GM12878 (cell line): ENCODE measurements around the gene SCN8A. TPM values are rescaled to one million over a fixed set of nuclear protein-coding genes. Genes with fewer than 3 reads are reported as not detected.

Experiments
- ATAC-seq: fragments of 200-7000 bp; cut with Tn5 transposase; 3 replicates; pipeline ENCODE4 v1.9.1; 2020; ENCODE audit warnings: mild to moderate bottlenecking, moderate library complexity
- BruUV-seq: library from RNA; stranded (reverse); fragments of 400-500 nt; replicated peaks from 2 replicates; lab custom pipeline; 2021; lab: Mats Ljungman, UMichigan
- CTCF ChIA-PET: fragments of 300-600 bp; sonication (Branson Sonifier 250); formaldehyde crosslinking; extraction: SDS; loops from one replicate; lab custom pipeline; 2021; ENCODE audit warnings: inconsistent platforms; lab: Yijun Ruan, JAX
- POLR2A ChIA-PET: fragments of 350-600 bp; formaldehyde crosslinking; extraction: SDS; loops from one replicate; lab custom pipeline; 2021; ENCODE audit warnings: inconsistent platforms; lab: Charles Lee
- RAD21 ChIA-PET: fragments of 300-600 bp; sonication (Branson Sonifier 250); formaldehyde crosslinking; loops from one replicate; lab custom pipeline; 2023; ENCODE audit warnings: antibody characterized with exemption; ENCODE audit not compliant: unreplicated experiment; lab: Charles Lee
- SMC1A ChIA-PET: fragments of 300-600 bp; sonication (Branson Sonifier 250); formaldehyde crosslinking; loops from one replicate; lab custom pipeline; 2023; ENCODE audit not compliant: unreplicated experiment, uncharacterized antibody; lab: Charles Lee
- DNase-seq: peaks from one replicate; pipeline ENCODE4 v3.0.0-alpha.2; 2011; ENCODE audit warnings: low read depth, low spot score
- FAIRE-seq: peaks from 3 replicates; lab custom pipeline; 2011; peaks lifted over from hg19 to GRCh38; lab: Jason Lieb, UNC
- H2AFZ ChIP-seq: 2 replicates; pipeline ENCODE4 v1.6.0; 2011; ENCODE audit warnings: low read depth, low read length, control low read depth; ENCODE audit not compliant: control insufficient read depth
- H3K27ac ChIP-seq: 2 replicates; pipeline ENCODE4 v1.5.1; 2011; ENCODE audit warnings: control low read depth; ENCODE audit not compliant: control insufficient read depth, insufficient read depth
- H3K27me3 ChIP-seq, 2 experiments: replicated peaks in 1 of 2; 2 replicates each; pipeline versions ENCODE4 v1.6.0 to v1.6.1; 2011; ENCODE audit warnings: low read length in 1 of 2; ENCODE audit not compliant: control insufficient read depth in 2 of 2, insufficient read depth in 2 of 2
- H3K36me3 ChIP-seq, 2 experiments: 2 replicates each; pipeline ENCODE4 v1.5.1; 2011; ENCODE audit warnings: low read length in 1 of 2; ENCODE audit not compliant: control insufficient read depth in 2 of 2, insufficient read depth in 2 of 2
- H3K4me1 ChIP-seq: 2 replicates; pipeline ENCODE4 v1.6.1; 2011; ENCODE audit warnings: mild to moderate bottlenecking, low read length, moderate library complexity, mixed read lengths; ENCODE audit not compliant: control insufficient read depth, insufficient read depth
- H3K4me2 ChIP-seq: 2 replicates; pipeline ENCODE4 v1.6.0; 2011; ENCODE audit warnings: control low read depth; ENCODE audit not compliant: control insufficient read depth, insufficient read depth
- H3K4me3 ChIP-seq: fragments of 200-600 bp; sonication (generic); 2 replicates; pipeline ENCODE4 v1.5.1; 2016
- H3K79me2 ChIP-seq: 2 replicates; pipeline ENCODE4 v1.6.0; 2011; ENCODE audit warnings: low read length; ENCODE audit not compliant: control insufficient read depth, insufficient read depth
- H3K9ac ChIP-seq: 2 replicates; pipeline ENCODE4 v1.8.0; 2011; ENCODE audit warnings: low read length, control low read depth, mixed read lengths; ENCODE audit not compliant: control insufficient read depth, insufficient read depth
- H3K9me3 ChIP-seq: replicated peaks from 3 replicates; pipeline ENCODE4 v1.5.1; 2011; ENCODE audit warnings: mild to moderate bottlenecking, low read length; ENCODE audit not compliant: control insufficient read depth, insufficient read depth
- H4K20me1 ChIP-seq: 2 replicates; pipeline ENCODE4 v1.6.0; 2011; ENCODE audit not compliant: control insufficient read depth, insufficient read depth
- BRCA1 ChIP-seq: IDR thresholded peaks from 2 replicates; pipeline ENCODE4 v1.6.1; 2011; ENCODE audit warnings: low read depth, low read length, improper control_type of control experiment
- CHD2 ChIP-seq: IDR thresholded peaks from 2 replicates; pipeline ENCODE4 v1.6.1; 2011; ENCODE audit warnings: low read depth, low read length, improper control_type of control experiment, borderline replicate concordance
- CHD4 ChIP-seq: fragments of 200-600 bp; sonication (generic); IDR thresholded peaks from 2 replicates; pipeline ENCODE4 v1.6.1; 2016; ENCODE audit warnings: mild to moderate bottlenecking
- CREM ChIP-seq: IDR thresholded peaks from 2 replicates; pipeline ENCODE4 v1.6.1; 2014; ENCODE audit warnings: antibody characterized with exemption, low read depth
- FOS ChIP-seq: IDR thresholded peaks from 3 replicates; pipeline ENCODE4 v1.6.1; 2011; ENCODE audit warnings: borderline replicate concordance; ENCODE audit not compliant: insufficient read length; ENCODE audit errors: extremely low read depth
- HCFC1 ChIP-seq: fragments of 150-350 bp; IDR thresholded peaks from 2 replicates; pipeline ENCODE4 v1.6.1; 2014; ENCODE audit warnings: low read length
- IRF4 ChIP-seq: IDR thresholded peaks from 2 replicates; pipeline ENCODE4 v1.6.1; 2011; ENCODE audit warnings: low read depth, low read length
- MTA2 ChIP-seq: fragments of 450-650 bp; IDR thresholded peaks from 2 replicates; pipeline ENCODE4 v1.6.1; 2016; ENCODE audit warnings: low read depth, mild to moderate bottlenecking, moderate library complexity
- PAX5 ChIP-seq: IDR thresholded peaks from 2 replicates; pipeline ENCODE4 v1.6.1; 2011; ENCODE audit warnings: low read depth, low read length, borderline replicate concordance
- PML ChIP-seq: IDR thresholded peaks from 2 replicates; pipeline ENCODE4 v1.6.1; 2012; ENCODE audit warnings: low read length, inconsistent platforms
- YBX1 ChIP-seq: fragments of 450-650 bp; IDR thresholded peaks from 2 replicates; pipeline ENCODE4 v1.6.1; 2016; ENCODE audit warnings: antibody characterized with exemption
- ZNF687 ChIP-seq: fragments of 450-650 bp; IDR thresholded peaks from 2 replicates; pipeline ENCODE4 v1.6.1; 2017; ENCODE audit warnings: mild to moderate bottlenecking, moderate library complexity
- WGBS: methylation state at CpG from one replicate; pipeline ENCODE4 v1.1.6; 2016; ENCODE audit warnings: low lambda C conversion rate; ENCODE audit not compliant: insufficient replicate concordance, insufficient coverage; ENCODE audit errors: missing lambda C conversion rate; 5-methylcytosine and 5-hydroxymethylcytosine counted together
- in situ Hi-C: fragments of 300-500 bp; cut with MboI; formaldehyde crosslinking; loops from 9 replicates; pipeline ENCODE4 v1.14.3; 2018; ENCODE audit warnings: mixed read lengths
- intact Hi-C: fragments of 100-400 bp; cut with micrococcal nuclease; formaldehyde crosslinking; loops from one replicate; pipeline ENCODE4 v1.14.2; 2022; ENCODE audit not compliant: unreplicated experiment
- polyA plus RNA-seq, 11 experiments: library from polyadenylated mRNA; depleted of rRNA in 4 of 11; unstranded in 6 of 11; stranded (reverse) in 5 of 11; fragments of >200 nt; fragmentation: Nextera tagmentation in 4 of 11; fragmentation: Illumina TruSeq in 1 of 11; extraction: Ambion mirVana in 4 of 11; extraction: Trizol in 1 of 11; gene quantifications; 1 replicate in 1 of 11; 2 replicates in 10 of 11; pipeline versions ENCODE4 v1.2.1 to v1.2.3, GENCODE V29; 2011 to 2016; ENCODE audit warnings: inconsistent platforms in 2 of 11, missing spikeins in 2 of 11, low read depth in 1 of 11
- total RNA-seq, 4 experiments: library from RNA; depleted of rRNA in 3 of 4; stranded (reverse); fragments of >200 nt in 3 of 4; fragmentation: Illumina TruSeq in 1 of 4; extraction: Trizol in 1 of 4; gene quantifications; 2 replicates each; pipeline versions ENCODE4 v1.2.1 to v1.2.3, GENCODE V29; 2013 to 2021
- TF ChIP-seq, protein P1 (sequence below): fragments of 450-650 bp; IDR thresholded peaks from 2 replicates; pipeline ENCODE4 v1.6.1; 2018; ENCODE audit warnings: borderline replicate concordance, mild to moderate bottlenecking; ENCODE audit not compliant: partially characterized antibody
- TF ChIP-seq, protein P2 (sequence below): fragments of 450-650 bp; IDR thresholded peaks from 2 replicates; pipeline ENCODE4 v1.6.1; 2014; ENCODE audit warnings: mild to moderate bottlenecking

SCN8A gene
- total and polyA plus RNA-seq, 10 of the 15 experiments (the other 5 are each of a cell fraction or from before 2014, with no cell fraction given), result 0.02 to 0.23 (median 0.06) TPM; not detected in 2

GRCh38 chr12:51855586-51856428, 264.8 kb downstream of the SCN8A start:
- FAIRE-seq, result no peak
- Histone ChIP-seq H3K27me3 (no peaks in the 10 kb centered on the region; a peak in 2 of 4 replicates), H3K79me2 (no peaks in the 10 kb centered on the region), H3K4me2 (no peak overlapping the region), H3K9ac (no peak overlapping the region), H3K4me3 (no peak overlapping the region), H3K36me3 (no peaks in the 10 kb centered on the region), H3K9me3 (no peaks in the 10 kb centered on the region), H2AFZ (no peak overlapping the region), H4K20me1 (no peaks in the 10 kb centered on the region), H3K4me1 (no peaks in the 10 kb centered on the region), H3K27ac (no peak overlapping the region)
- BruUV-seq, result no TSS peak
- TF ChIP-seq, protein P1, sequence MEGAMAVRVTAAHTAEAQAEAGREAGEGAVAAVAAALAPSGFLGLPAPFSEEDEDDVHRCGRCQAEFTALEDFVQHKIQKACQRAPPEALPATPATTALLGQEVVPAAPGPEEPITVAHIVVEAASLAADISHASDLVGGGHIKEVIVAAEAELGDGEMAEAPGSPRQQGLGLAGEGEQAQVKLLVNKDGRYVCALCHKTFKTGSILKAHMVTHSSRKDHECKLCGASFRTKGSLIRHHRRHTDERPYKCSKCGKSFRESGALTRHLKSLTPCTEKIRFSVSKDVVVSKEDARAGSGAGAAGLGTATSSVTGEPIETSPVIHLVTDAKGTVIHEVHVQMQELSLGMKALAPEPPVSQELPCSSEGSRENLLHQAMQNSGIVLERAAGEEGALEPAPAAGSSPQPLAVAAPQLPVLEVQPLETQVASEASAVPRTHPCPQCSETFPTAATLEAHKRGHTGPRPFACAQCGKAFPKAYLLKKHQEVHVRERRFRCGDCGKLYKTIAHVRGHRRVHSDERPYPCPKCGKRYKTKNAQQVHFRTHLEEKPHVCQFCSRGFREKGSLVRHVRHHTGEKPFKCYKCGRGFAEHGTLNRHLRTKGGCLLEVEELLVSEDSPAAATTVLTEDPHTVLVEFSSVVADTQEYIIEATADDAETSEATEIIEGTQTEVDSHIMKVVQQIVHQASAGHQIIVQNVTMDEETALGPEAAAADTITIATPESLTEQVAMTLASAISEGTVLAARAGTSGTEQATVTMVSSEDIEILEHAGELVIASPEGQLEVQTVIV, result no peak
- TF ChIP-seq ZNF687, result no peak
- TF ChIP-seq IRF4, result no peak
- TF ChIP-seq CHD2, result no peak
- TF ChIP-seq CREM, result no peak
- TF ChIP-seq PML, result no peak
- TF ChIP-seq BRCA1, result no peak
- TF ChIP-seq PAX5, result no peak
- TF ChIP-seq CHD4, result no peak
- TF ChIP-seq HCFC1, result no peak
- TF ChIP-seq YBX1, result no peak
- TF ChIP-seq, protein P2, sequence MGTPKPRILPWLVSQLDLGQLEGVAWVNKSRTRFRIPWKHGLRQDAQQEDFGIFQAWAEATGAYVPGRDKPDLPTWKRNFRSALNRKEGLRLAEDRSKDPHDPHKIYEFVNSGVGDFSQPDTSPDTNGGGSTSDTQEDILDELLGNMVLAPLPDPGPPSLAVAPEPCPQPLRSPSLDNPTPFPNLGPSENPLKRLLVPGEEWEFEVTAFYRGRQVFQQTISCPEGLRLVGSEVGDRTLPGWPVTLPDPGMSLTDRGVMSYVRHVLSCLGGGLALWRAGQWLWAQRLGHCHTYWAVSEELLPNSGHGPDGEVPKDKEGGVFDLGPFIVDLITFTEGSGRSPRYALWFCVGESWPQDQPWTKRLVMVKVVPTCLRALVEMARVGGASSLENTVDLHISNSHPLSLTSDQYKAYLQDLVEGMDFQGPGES, result no peak
- TF ChIP-seq MTA2, result no peak
- no peak for TF ChIP-seq FOS
- intact Hi-C loops, result no loop called here
- ATAC-seq, result no peak
- whole genome bisulfite sequencing, result 39% methylated on average over 18 of the region's 21 CpGs
- RAD21 ChIA-PET, result no interaction called here
- no peak for DNase-seq
- SMC1A ChIA-PET, result no interaction called here
- in situ Hi-C loops, result no loop called here
- POLR2A ChIA-PET, result no interaction called here
- CTCF ChIA-PET, result no interaction called here
